GM21367 (cell line): ENCODE data around the gene C2orf78.
"Not testable (repeated sequence)": the region's sequence is repeated elsewhere in the genome, so short reads cannot be mapped to it uniquely, and the experiment has no call there.

Experiments
- ATAC-seq: cut with Tn5 transposase; IDR thresholded peaks from one replicate; pipeline ENCODE4 v1.9.1; 2021; ENCODE audit not compliant: unreplicated experiment

Gene C2orf78

GRCh38 chr2:73778867-73779466 lies 5.0 kb upstream of the C2orf78 start:
- not testable (repeated sequence) for ATAC-seq

GRCh38 chr2:73779467-73780236 lies 4.3 kb upstream of the C2orf78 start, which contains the start of gene DUSP11:
Gene DUSP11, minus strand, starts transcription at chr2:73780103. Its CDS starts 129 bp downstream, at chr2:73779974.
- ATAC-seq = peak; percentile 97

- ATAC-seq = no peak
These were observed 3.8 kb upstream of the C2orf78 start for GRCh38 chr2:73780237-73780582.

GRCh38 chr2:73783402-73783801 lies 581 bp upstream of the C2orf78 start:
- ATAC-seq = not testable (repeated sequence)

- ATAC-seq = no peak
These were observed 27.9 kb downstream of the C2orf78 start for GRCh38 chr2:73811878-73812277.

GRCh38 chr2:73812635-73813034 lies 28.7 kb downstream of the C2orf78 start:
- ATAC-seq = no peak

GRCh38 chr2:73818296-73818695 lies 34.3 kb downstream of the C2orf78 start:
- ATAC-seq = no peak

GRCh38 chr2:73821227-73821626 lies 37.2 kb downstream of the C2orf78 start:
- ATAC-seq = peak; percentile 59

GRCh38 chr2:73821669-73822068 lies 37.7 kb downstream of the C2orf78 start:
- ATAC-seq = no peak

GRCh38 chr2:73822276-73822675 lies 38.3 kb downstream of the C2orf78 start:
- ATAC-seq = peak; percentile 40

- no peak for ATAC-seq
These were observed 39.0 kb downstream of the C2orf78 start for GRCh38 chr2:73822991-73823390.

GRCh38 chr2:73823416-73823815 lies 39.4 kb downstream of the C2orf78 start:
- no peak for ATAC-seq

GRCh38 chr2:73823916-73824523 lies 40.0 kb downstream of the C2orf78 start:
- ATAC-seq = no peak

- ATAC-seq = no peak
These were observed 41.4 kb downstream of the C2orf78 start for GRCh38 chr2:73825408-73825807.

GRCh38 chr2:73827018-73827417 lies 43.0 kb downstream of the C2orf78 start:
- no peak for ATAC-seq

GRCh38 chr2:73827660-73828388 lies 43.8 kb downstream of the C2orf78 start:
- no peak for ATAC-seq

GRCh38 chr2:73828389-73828817 lies 44.4 kb downstream of the C2orf78 start:
- ATAC-seq = no peak

GRCh38 chr2:73828818-73829570 lies 45.0 kb downstream of the C2orf78 start, which contains the start of gene STAMBP:
Gene STAMBP, plus strand, starts transcription at chr2:73828961. Its CDS starts 1,896 bp downstream, at chr2:73830857.
- peak; percentile 84 for ATAC-seq

- no peak for ATAC-seq
These were observed 47.0 kb downstream of the C2orf78 start for GRCh38 chr2:73830871-73831401.

- ATAC-seq = no peak
These were observed 48.9 kb downstream of the C2orf78 start for GRCh38 chr2:73832930-73833329.
